ENCODE measurements around the gene RIC8A.

Gene RIC8A

DNA sequence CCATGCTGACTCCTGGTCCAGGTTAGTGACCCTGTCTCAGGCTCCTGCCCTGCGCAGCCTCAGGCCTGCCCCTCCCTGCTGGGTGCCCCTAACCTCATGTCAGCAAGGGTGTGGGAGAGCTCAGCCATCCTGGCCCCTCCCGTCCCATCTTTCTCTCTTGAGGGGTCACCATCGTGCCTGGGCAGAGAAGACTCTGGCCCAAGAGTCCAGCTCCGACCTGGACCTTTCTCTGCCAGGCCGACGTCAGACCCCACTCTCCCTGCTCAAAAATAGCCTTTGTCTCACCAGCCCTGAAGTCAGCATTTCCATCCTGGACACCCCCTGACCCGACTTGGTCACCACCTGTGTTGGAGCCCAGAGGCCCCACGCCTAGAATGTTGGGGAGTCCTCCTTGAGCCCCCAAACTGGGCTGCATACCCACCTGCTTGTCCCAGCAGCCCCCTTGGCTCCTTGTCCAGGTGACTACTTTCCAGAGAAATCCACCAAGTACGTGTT, 9.7 kb upstream of the RIC8A start:
- Histone ChIP-seq H3K9ac (ENCODE audit: low read length) (no peak overlapping the region), H3F3A (ENCODE audit: insufficient read depth, low read length) (no peaks in the 10 kb centered on the region), H3K27me3 (ENCODE audit: insufficient read depth, low read length) (no peaks in the 10 kb centered on the region), H3K4me3 (ENCODE audit: low read depth, low read length, poor library complexity, severe bottlenecking) (no peak overlapping the region), H3K27ac (ENCODE audit: low read depth, low read length, poor library complexity, severe bottlenecking) (no peak overlapping the region), H3K9me2 (ENCODE audit: low read depth, low read length) (no peaks in the 10 kb centered on the region), H3K36me3 (ENCODE audit: insufficient read depth, low read length) (no peaks in the 10 kb centered on the region; the same call in 1 of the 2 replicates), H3K79me2 (ENCODE audit: insufficient read depth, low read length) (no peaks in the 10 kb centered on the region), H2AFZ (ENCODE audit: low read length) (no peak overlapping the region), H3K4me1 (ENCODE audit: insufficient read depth, low read length, severe bottlenecking) (no peaks in the 10 kb centered on the region), H4K20me1 (ENCODE audit: insufficient read depth, low read length) (no peaks in the 10 kb centered on the region), H3K9me3 (ENCODE audit: low read length) (no peaks in the 10 kb centered on the region), H3K4me2 (ENCODE audit: low read length) (no peak overlapping the region)
- TF ChIP-seq EZH2 (IDR thresholded peaks at IDR 0.05; ENCODE audit: borderline replicate concordance, low read length), result no peak
- TF ChIP-seq, protein P1, sequence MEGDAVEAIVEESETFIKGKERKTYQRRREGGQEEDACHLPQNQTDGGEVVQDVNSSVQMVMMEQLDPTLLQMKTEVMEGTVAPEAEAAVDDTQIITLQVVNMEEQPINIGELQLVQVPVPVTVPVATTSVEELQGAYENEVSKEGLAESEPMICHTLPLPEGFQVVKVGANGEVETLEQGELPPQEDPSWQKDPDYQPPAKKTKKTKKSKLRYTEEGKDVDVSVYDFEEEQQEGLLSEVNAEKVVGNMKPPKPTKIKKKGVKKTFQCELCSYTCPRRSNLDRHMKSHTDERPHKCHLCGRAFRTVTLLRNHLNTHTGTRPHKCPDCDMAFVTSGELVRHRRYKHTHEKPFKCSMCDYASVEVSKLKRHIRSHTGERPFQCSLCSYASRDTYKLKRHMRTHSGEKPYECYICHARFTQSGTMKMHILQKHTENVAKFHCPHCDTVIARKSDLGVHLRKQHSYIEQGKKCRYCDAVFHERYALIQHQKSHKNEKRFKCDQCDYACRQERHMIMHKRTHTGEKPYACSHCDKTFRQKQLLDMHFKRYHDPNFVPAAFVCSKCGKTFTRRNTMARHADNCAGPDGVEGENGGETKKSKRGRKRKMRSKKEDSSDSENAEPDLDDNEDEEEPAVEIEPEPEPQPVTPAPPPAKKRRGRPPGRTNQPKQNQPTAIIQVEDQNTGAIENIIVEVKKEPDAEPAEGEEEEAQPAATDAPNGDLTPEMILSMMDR (IDR thresholded peaks at IDR 0.05; ENCODE audit: low read length), result no peak

DNA sequence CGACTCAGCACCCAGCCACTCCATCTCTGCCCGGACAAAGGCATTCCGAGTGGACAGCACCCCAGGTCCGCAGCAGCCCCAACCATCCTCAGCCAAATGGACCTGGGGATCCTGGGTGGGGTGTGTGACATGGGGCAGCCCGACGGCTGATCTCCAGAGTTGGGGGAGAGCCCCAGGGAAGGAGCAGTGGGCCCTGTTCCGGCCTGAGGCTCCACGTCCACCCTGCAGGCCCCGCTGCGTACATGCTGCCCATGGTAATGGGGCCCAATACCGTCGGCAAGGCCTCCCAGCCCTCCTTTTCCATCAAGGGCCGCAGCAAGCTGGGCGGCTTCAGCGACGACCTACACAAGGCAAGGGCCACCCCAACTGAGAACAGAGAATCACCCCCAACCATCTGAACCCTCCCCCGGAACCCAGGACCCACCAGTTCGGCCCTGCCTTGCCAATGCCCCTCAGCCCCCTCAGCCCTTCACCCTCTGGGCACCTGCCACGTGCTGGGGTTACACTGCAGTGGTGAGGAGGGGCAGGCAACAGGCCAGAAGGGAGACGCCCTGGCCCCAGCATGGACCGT, 9.2 kb upstream of the RIC8A start:
- Histone ChIP-seq H3K4me2 (ENCODE audit: low read length) (no peak overlapping the region), H3K9me3 (ENCODE audit: low read length) (no peaks in the 10 kb centered on the region), H3K79me2 (ENCODE audit: insufficient read depth, low read length) (no peaks in the 10 kb centered on the region), H2AFZ (ENCODE audit: low read length) (no peak overlapping the region), H4K20me1 (ENCODE audit: insufficient read depth, low read length) (no peaks in the 10 kb centered on the region), H3K9me2 (ENCODE audit: low read depth, low read length) (no peaks in the 10 kb centered on the region), H3K9ac (ENCODE audit: low read length) (no peak overlapping the region), H3K4me3 (ENCODE audit: low read depth, low read length, poor library complexity, severe bottlenecking) (no peak overlapping the region), H3K36me3 (ENCODE audit: insufficient read depth, low read length) (peaks cover 5% of the 10 kb centered on the region), H3K27me3 (ENCODE audit: insufficient read depth, low read length) (no peaks in the 10 kb centered on the region), H3K27ac (ENCODE audit: low read depth, low read length, poor library complexity, severe bottlenecking) (no peak overlapping the region), H3F3A (ENCODE audit: insufficient read depth, low read length) (no peaks in the 10 kb centered on the region), H3K4me1 (ENCODE audit: insufficient read depth, low read length, severe bottlenecking) (no peaks in the 10 kb centered on the region)
- no peak for TF ChIP-seq EZH2 (IDR thresholded peaks at IDR 0.05; ENCODE audit: borderline replicate concordance, low read length)
- TF ChIP-seq, protein P1 (IDR thresholded peaks at IDR 0.05; ENCODE audit: low read length), result no peak

DNA sequence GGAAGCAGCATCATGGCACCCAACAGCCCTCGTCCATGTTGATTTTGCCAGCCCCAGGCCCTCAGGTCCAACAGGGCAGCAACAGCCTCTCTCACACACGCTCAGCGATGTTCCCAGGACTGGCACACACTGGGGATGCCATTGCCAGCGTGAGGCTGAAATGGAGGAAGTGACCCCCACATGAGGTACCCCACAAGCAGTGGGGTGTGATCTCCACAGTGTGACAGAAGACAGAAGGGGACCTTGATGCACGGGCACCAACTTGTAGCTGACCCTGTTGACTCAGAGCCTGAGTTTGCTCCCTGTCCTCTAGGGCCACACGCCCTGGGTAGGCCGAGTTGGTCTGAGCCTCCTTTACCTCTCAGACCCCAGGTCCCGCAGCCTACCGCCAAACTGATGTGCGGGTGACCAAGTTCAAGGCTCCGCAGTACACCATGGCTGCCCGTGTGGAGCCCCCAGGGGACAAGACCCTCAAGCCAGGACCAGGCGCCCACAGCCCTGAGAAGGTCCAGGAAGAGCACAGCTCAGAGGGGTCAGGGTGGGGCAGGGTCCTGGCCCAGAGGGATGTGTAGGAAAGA, 8.4 kb upstream of the RIC8A start:
- Histone ChIP-seq H3K9ac (ENCODE audit: low read length) (no peak overlapping the region), H3K27ac (ENCODE audit: low read depth, low read length, poor library complexity, severe bottlenecking) (no peak overlapping the region), H3K79me2 (ENCODE audit: insufficient read depth, low read length) (no peaks in the 10 kb centered on the region), H3K4me1 (ENCODE audit: insufficient read depth, low read length, severe bottlenecking) (no peaks in the 10 kb centered on the region), H3K36me3 (ENCODE audit: insufficient read depth, low read length) (peaks cover 12% of the 10 kb centered on the region), H3K4me2 (ENCODE audit: low read length) (no peak overlapping the region), H3K4me3 (ENCODE audit: low read depth, low read length, poor library complexity, severe bottlenecking) (no peak overlapping the region), H4K20me1 (ENCODE audit: insufficient read depth, low read length) (no peaks in the 10 kb centered on the region), H3F3A (ENCODE audit: insufficient read depth, low read length) (no peaks in the 10 kb centered on the region), H3K27me3 (ENCODE audit: insufficient read depth, low read length) (no peaks in the 10 kb centered on the region), H2AFZ (ENCODE audit: low read length) (no peak overlapping the region), H3K9me3 (ENCODE audit: low read length) (no peaks in the 10 kb centered on the region), H3K9me2 (ENCODE audit: low read depth, low read length) (no peaks in the 10 kb centered on the region)
- TF ChIP-seq EZH2 (IDR thresholded peaks at IDR 0.05; ENCODE audit: borderline replicate concordance, low read length), result no peak
- TF ChIP-seq, protein P1 (IDR thresholded peaks at IDR 0.05; ENCODE audit: low read length), result no peak

Data from OCI-LY1 (cell line).